Stimulated activated effector memory CD8-positive, alpha-beta T cell treated with anti-CD3 and anti-CD28 coated beads, Interleukin-12 subunit alpha, Interleukin-12 subunit beta, amount 100 ng/mL, for 72 hours (primary cell): Measurements from ENCODE around the gene CD19.
A peak's percentile ranks its signal among the peaks of the same experiment; 100 is the strongest.
"Not testable (repeated sequence)": the region's sequence is repeated elsewhere in the genome, so short reads cannot be mapped to it uniquely, and the experiment has no call there.

ENCODE experiments used
- ATAC-seq: fragments of 150-1000 bp; cut with Tn5 transposase; 2 replicates; pipeline ENCODE4 v1.10.0; 2021
- DNase-seq, 2 donors: peaks; one replicate each; pipeline ENCODE4 v3.0.0; 2021 to 2022; ENCODE audit warnings: low spot score in 2 of 2
- H3K27ac Mint-ChIP-seq: one replicate; pipeline ENCODE4 v1.8.0; 2022; ENCODE audit warnings: mild to moderate bottlenecking, mixed read lengths
- H3K36me3 Mint-ChIP-seq: one replicate; pipeline ENCODE4 v1.8.0; 2022; ENCODE audit warnings: mild to moderate bottlenecking, mixed read lengths
- H3K4me1 Mint-ChIP-seq: one replicate; pipeline ENCODE4 v1.8.0; 2022; ENCODE audit warnings: mixed read lengths
- H3K4me3 Mint-ChIP-seq: one replicate; pipeline ENCODE4 v1.8.0; 2022; ENCODE audit warnings: mild to moderate bottlenecking, mixed read lengths
- H3K9me3 Mint-ChIP-seq: one replicate; pipeline ENCODE4 v1.8.0; 2022; ENCODE audit warnings: mixed read lengths

The CD19 gene

DNA sequence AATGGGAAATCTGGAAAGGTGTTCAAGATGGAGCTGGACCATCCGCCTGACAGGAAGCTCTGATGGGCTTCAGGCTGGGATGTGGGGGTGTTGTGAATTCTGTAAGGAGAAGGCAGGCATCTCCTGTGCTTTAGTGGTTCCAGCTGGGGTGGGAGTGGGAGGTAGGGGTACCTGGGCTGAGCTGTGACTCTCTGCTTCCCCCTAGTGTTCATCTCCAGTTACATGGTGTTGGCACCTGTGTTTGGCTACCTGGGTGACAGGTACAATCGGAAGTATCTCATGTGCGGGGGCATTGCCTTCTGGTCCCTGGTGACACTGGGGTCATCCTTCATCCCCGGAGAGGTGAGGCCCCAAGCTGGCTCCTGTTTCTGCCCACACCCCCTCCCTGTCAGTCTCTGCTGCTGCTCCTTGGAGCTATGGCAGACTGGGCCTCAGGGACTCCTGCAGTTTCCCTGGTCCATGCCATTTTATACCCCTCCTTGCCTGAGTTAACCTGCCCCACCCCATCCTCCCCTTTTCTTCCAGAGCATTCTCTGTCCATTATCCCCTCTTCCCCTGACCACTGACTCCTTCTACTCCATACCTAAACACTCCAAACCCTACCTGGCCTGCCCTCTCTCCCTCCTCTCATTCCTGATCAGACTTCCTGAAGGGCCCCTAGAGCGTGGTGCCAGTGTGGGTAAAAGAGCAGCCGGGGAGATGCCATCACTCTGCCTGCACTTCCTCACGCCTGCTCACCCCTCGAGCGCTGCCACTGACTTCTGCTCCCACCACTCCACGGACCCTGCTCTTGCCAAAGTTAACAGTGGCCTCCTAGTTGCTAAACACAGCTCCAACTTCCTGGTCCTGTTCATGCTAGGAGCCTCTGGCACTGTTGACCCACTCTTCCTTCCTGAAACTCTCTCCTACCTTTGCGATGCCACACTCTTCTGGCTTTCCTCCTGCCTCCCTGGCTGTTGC lies 46.2 kb downstream of the CD19 start:
- DNase-seq (no peak), ATAC-seq (no peak)
- H3K36me3 Mint-ChIP-seq, result peaks cover 64% of the 10 kb centered on the region
- H3K4me3 Mint-ChIP-seq, result no peak overlapping the region
- no peaks in the 10 kb centered on the region for H3K9me3 Mint-ChIP-seq
- peak overlapping the region; percentile 26 for H3K27ac Mint-ChIP-seq
- H3K4me1 Mint-ChIP-seq, result peaks cover 52% of the 10 kb centered on the region

DNA sequence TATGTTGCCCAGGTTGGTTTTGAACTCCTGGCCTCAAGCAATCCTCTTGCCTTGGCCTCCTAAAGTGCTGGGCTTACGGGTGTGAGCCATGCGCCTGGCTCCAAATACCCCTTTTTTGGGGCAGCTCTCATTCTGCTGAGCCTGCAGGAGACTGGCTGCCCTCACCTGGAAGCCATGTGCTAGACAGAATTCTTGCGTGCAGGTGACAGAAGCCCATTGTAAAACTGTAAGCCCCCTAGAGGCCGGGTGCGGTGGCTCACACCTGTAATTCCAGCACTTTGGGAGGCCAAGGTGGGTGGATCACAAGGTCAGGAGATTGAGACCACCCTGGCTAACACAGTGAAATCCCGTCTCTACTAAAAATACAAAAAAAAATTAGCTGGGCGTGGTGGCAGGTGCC lies 48.6 kb downstream of the CD19 start:
- not testable (repeated sequence) for DNase-seq, ATAC-seq, H3K4me3 Mint-ChIP-seq, H3K9me3 Mint-ChIP-seq, H3K27ac Mint-ChIP-seq
- Mint-ChIP-seq H3K4me1 (peaks cover 57% of the 10 kb centered on the region), H3K36me3 (peaks cover 64% of the 10 kb centered on the region)

DNA sequence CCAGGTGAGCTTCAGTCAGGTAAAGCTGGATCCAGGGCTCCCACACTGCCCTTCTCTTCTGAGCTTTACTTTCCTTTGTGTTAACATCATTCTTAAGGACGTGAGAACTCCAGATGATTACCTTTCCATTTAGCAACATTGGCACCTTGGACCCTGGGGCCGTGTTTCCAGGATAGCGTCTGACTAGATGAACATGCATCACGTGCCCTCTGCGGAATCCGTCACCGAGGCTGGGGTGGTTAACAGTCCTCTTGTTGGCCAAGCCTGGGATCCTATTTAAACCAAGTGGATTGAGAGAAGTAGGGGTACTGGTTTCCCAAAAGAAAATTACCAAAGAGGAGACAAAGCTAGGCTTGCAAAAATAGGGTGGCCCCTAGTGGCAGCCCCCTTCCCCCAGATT lies 49.2 kb downstream of the CD19 start:
- no peak for ATAC-seq
- Mint-ChIP-seq H3K27ac (no peak overlapping the region), H3K9me3 (no peaks in the 10 kb centered on the region), H3K4me3 (no peak overlapping the region), H3K36me3 (peaks cover 70% of the 10 kb centered on the region), H3K4me1 (peaks cover 51% of the 10 kb centered on the region)
- no peak for DNase-seq

DNA sequence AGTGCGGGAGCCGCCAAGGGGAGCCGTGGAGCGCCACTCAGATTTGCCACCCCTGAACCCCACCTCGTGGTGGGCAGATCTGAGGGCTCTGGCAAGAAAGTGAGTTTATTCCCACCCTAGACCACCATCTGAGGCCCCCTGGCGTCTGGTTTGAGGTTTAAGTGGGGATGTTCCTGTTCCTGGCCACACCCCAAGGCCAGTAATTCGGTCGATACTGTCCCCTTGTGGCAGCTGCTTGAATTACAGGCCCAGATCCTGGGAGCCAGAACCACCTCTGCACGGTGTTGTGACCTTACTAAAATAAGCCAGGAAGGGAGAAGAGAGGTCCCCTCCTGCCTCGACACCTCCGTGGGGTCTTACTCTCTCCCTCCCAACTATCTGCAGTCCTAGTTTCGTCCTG lies 49.7 kb downstream of the CD19 start:
- Mint-ChIP-seq H3K36me3 (peaks cover 75% of the 10 kb centered on the region), H3K4me1 (peaks cover 45% of the 10 kb centered on the region), H3K4me3 (no peak overlapping the region), H3K27ac (peak overlapping the region; percentile 84), H3K9me3 (no peaks in the 10 kb centered on the region)
- ATAC-seq, result no peak
- peak; percentile 47 to 81 for DNase-seq

DNA sequence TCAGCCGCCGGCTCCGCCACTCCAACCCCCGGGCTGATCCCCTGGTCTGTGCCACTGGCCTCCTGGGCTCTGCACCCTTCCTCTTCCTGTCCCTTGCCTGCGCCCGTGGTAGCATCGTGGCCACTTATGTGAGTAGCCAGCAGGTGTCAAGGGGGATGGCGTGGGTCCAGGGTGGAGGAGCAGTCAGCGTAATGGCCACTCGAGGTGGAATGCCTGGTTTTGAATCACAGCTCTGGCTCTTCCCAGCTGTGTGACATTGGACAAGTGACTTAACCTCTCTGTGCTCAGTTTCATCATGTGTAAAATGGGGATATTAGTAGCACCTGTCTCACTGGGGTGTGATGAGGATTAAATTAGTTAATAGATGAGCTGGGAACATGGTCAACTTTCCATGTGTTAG lies 50.6 kb downstream of the CD19 start:
- no peak overlapping the region for H3K4me3 Mint-ChIP-seq
- DNase-seq, result no peak
- H3K36me3 Mint-ChIP-seq, result peaks cover 79% of the 10 kb centered on the region
- peak overlapping the region; percentile 84 for H3K27ac Mint-ChIP-seq
- peaks cover 5% of the 10 kb centered on the region for H3K9me3 Mint-ChIP-seq
- H3K4me1 Mint-ChIP-seq, result peaks cover 46% of the 10 kb centered on the region
- ATAC-seq, result no peak

DNA sequence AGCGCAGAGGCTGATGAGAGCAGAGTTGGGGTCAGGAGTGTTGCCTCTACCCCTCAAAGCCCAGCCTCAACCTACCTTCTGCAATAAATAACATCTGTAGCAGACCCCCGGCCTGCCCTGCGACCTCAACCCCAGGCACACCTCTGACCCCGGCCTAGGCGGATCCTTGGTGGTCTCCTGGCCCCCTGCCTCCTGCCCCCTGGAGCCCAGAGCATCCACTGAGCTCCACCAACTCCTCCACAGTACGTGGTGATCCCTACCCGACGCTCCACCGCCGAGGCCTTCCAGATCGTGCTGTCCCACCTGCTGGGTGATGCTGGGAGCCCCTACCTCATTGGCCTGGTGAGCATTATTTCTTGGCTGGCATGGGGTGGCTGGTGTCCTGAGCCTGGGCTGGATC lies 51.2 kb downstream of the CD19 start:
- H3K4me1 Mint-ChIP-seq, result peaks cover 46% of the 10 kb centered on the region
- H3K36me3 Mint-ChIP-seq, result peaks cover 79% of the 10 kb centered on the region
- peak overlapping the region; percentile 98 for H3K4me3 Mint-ChIP-seq
- peak overlapping the region; percentile 89 for H3K27ac Mint-ChIP-seq
- ATAC-seq, result no peak
- H3K9me3 Mint-ChIP-seq, result peaks cover 7% of the 10 kb centered on the region
- no peak for DNase-seq

DNA sequence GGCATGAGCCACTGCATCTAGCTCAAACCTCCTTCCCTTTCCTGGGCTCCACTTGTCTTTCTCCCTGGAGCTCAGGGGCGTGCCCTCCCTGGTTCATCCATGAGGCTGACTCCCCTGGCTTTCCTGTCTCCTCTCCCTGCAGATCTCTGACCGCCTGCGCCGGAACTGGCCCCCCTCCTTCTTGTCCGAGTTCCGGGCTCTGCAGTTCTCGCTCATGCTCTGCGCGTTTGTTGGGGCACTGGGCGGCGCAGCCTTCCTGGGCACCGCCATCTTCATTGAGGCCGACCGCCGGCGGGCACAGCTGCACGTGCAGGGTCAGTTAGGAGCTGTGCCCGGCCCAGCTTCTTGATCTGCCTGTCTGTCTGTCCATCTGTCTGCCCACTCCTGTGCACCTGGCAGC lies 51.9 kb downstream of the CD19 start:
- H3K9me3 Mint-ChIP-seq, result peaks cover 7% of the 10 kb centered on the region
- H3K36me3 Mint-ChIP-seq, result peaks cover 79% of the 10 kb centered on the region
- DNase-seq, result no peak

DNA sequence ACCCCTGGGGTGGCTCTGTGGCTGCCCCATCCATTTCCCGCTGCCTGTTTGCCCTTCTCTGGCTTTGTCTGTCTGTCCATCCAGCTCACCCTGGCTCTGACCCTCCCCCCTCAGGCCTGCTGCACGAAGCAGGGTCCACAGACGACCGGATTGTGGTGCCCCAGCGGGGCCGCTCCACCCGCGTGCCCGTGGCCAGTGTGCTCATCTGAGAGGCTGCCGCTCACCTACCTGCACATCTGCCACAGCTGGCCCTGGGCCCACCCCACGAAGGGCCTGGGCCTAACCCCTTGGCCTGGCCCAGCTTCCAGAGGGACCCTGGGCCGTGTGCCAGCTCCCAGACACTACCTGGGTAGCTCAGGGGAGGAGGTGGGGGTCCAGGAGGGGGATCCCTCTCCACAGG lies 52.3 kb downstream of the CD19 start:
- H3K4me1 Mint-ChIP-seq, result peaks cover 46% of the 10 kb centered on the region
- ATAC-seq, result no peak
- peaks cover 79% of the 10 kb centered on the region for H3K36me3 Mint-ChIP-seq
- H3K27ac Mint-ChIP-seq, result peak overlapping the region; percentile 89
- no peak for DNase-seq
- H3K9me3 Mint-ChIP-seq, result peaks cover 7% of the 10 kb centered on the region
- peak overlapping the region; percentile 98 for H3K4me3 Mint-ChIP-seq

More for the DNA sequence above, 51.9 kb downstream of the CD19 start:
- peak overlapping the region; percentile 98 for H3K4me3 Mint-ChIP-seq
- H3K4me1 Mint-ChIP-seq, result peaks cover 43% of the 10 kb centered on the region
- ATAC-seq, result no peak
- peak overlapping the region; percentile 89 for H3K27ac Mint-ChIP-seq

DNA sequence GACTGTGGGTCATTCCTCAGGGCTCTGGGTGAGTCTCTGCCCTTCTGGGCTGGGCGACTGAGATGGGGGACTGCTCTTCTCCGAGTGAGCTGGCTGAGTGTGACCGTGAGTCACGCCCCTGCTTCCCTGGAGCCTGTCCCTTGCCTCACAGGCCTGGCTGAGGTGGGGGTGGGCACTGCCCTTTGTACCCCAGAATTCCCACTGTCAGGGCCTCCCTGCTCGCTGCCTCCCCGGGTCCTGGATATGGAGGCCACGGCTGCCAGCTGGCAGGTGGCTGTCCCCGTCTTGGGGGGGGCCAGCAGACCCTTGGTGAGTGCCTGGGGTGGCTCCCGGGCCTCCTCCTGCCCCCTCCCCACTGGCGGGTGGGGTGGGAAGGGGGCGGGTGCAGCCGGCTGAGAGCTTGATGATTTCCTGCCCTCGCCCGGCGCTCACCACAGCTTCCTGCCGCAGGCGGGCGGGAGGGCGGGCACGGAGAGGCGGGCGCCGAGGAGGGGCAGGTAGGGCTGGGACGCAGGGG lies 52.9 kb downstream of the CD19 start, which contains the start of gene LAT:
Gene LAT, plus strand, starts transcription at position 434 of the 517 bp plus-strand sequence. CDS start 366 bp downstream, outside the sequence.
- H3K27ac Mint-ChIP-seq, result peak within 1 kb of the TSS; percentile 89
- peak; percentile 80 for ATAC-seq
- H3K4me1 Mint-ChIP-seq, result peaks cover 51% of the 10 kb centered on the region
- peaks cover 7% of the 10 kb centered on the region for H3K9me3 Mint-ChIP-seq
- DNase-seq, result peak; percentile 57 to 79
- H3K4me3 Mint-ChIP-seq, result peak within 1 kb of the TSS; percentile 98
- H3K36me3 Mint-ChIP-seq, result peaks cover 81% of the 10 kb centered on the region

DNA sequence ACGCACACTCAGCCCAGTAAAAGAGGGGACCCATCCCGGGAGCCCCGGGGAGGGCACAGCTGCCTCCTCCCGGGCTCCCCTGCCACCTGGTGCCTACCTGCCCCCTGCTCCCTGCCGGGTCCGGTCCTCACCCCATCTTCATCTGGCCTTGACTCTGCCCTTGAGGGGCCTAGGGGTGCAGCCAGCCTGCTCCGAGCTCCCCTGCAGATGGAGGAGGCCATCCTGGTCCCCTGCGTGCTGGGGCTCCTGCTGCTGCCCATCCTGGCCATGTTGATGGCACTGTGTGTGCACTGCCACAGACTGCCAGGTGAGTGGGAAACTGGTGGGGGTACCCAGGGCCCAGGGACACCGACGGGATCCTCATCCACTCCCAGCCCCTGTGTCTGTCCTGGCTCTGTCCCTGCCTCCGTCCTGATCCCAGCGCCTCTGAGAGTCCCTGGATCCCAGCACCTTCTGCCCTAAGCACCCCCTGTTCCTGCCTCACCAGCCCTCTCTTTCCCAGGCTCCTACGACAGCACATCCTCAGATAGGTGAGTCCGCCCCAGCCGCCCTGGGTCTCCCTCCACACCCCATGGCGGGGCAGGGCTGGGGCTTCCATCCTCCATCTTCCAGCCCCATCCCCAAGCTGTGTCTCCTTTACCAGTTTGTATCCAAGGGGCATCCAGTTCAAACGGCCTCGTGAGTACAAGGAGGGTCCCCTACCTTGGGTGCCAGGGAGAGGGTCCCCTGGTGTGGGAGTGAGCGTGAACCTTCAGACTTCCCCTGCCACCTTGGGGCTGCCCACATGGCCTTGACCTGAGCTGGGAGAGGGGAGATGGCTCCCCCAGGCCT lies 53.7 kb downstream of the CD19 start:
- peak in 1 of 2 donors; percentile 62 for DNase-seq
- Mint-ChIP-seq H3K36me3 (peaks cover 81% of the 10 kb centered on the region), H3K4me1 (peaks cover 59% of the 10 kb centered on the region), H3K4me3 (peak overlapping the region; percentile 98), H3K27ac (peak overlapping the region; percentile 89), H3K9me3 (peaks cover 7% of the 10 kb centered on the region)
- ATAC-seq, result peak; percentile 42

DNA sequence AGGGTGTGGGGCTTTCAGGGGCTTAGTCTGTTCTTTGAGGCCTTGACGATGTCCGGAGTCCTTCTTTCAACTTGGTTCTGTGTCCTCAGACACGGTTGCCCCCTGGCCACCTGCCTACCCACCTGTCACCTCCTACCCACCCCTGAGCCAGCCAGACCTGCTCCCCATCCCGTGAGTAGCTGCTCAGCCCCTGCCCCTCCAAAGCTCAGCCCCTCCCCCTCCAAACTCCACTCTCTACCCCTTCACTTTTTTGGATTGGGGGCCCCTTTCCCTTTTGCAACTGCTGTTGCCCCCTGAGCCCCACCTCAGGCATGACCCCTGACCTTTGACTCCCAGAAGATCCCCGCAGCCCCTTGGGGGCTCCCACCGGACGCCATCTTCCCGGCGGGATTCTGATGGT lies 54.3 kb downstream of the CD19 start:
- Mint-ChIP-seq H3K36me3 (peaks cover 81% of the 10 kb centered on the region), H3K4me3 (peak overlapping the region; percentile 98), H3K4me1 (peaks cover 65% of the 10 kb centered on the region), H3K27ac (peak overlapping the region; percentile 89), H3K9me3 (peaks cover 7% of the 10 kb centered on the region)
- no peak for ATAC-seq
- DNase-seq, result no peak

DNA sequence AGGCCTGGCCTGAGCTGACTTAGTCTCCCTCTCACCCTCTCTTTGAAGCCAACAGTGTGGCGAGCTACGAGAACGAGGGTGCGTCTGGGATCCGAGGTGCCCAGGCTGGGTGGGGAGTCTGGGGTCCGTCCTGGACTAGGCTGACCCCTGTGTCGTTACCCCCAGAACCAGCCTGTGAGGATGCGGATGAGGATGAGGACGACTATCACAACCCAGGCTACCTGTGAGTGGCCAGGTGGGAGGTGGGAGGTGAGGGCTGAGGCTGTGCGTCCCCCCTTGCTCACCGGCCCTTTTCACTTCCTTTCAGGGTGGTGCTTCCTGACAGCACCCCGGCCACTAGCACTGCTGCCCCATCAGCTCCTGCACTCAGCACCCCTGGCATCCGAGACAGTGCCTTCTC lies 54.7 kb downstream of the CD19 start:
- Mint-ChIP-seq H3K36me3 (peaks cover 81% of the 10 kb centered on the region), H3K9me3 (peaks cover 7% of the 10 kb centered on the region), H3K4me1 (peaks cover 65% of the 10 kb centered on the region), H3K27ac (peak overlapping the region; percentile 89), H3K4me3 (peak overlapping the region; percentile 98)
- DNase-seq (no peak), ATAC-seq (no peak)

DNA sequence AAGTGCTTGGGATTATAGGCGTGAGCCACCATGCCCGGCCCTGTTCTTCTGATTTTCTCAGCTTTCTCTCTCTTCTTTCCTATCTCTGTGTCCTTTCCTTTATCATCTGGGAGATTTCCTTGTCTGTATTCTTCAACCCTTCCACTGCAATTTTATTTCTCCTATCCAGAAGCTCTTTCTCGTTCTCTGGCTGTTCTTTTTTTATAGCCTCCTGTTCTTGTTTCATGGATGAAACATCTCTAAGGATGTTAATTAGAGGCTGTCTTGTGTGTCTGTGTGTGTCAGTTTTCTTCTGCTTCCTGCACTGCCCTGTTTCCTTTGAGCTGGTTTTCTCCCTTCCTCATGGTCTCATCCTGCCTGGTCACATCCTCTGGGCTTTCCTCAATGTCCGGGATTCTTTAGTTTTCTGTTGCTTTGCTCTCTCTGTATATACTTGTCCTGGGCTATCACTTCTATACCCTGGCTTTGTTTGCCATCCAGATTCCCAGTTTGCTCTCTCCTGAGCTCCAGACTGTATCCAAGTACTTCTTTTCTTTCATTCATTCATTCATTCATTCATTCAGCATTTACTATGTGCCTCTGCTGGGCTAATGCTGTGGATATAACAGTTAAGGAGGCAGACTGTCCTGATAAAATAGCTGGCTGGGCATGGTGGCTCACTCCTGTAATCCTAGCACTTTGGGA lies 55.5 kb downstream of the CD19 start:
- peak overlapping the region; percentile 98 for H3K4me3 Mint-ChIP-seq
- DNase-seq (no peak), ATAC-seq (no peak)
- peak overlapping the region; percentile 89 for H3K27ac Mint-ChIP-seq
- H3K9me3 Mint-ChIP-seq, result peaks cover 7% of the 10 kb centered on the region
- peaks cover 58% of the 10 kb centered on the region for H3K4me1 Mint-ChIP-seq
- H3K36me3 Mint-ChIP-seq, result peaks cover 80% of the 10 kb centered on the region
